PC-9 (cell line): ENCODE data around the gene HSCB. TPM values are rescaled to one million over a fixed set of nuclear protein-coding genes. Genes with fewer than 3 reads are reported as not detected.

ENCODE experiments used
- BruUV-seq: library from RNA; stranded (reverse); fragments of 400-500 nt; replicated peaks from 2 replicates; lab custom pipeline; 2021; lab: Mats Ljungman, UMichigan
- CTCF ChIA-PET: fragments of 300-600 bp; sonication (Branson Sonifier 250); formaldehyde crosslinking; loops from one replicate; lab custom pipeline; 2022; ENCODE audit warnings: antibody characterized with exemption; lab: Charles Lee
- POLR2A ChIA-PET: fragments of 300-600 bp; sonication (Branson Sonifier 250); formaldehyde crosslinking; loops from one replicate; lab custom pipeline; 2022; ENCODE audit warnings: antibody characterized with exemption; ENCODE audit not compliant: unreplicated experiment; lab: Charles Lee
- DNase-seq, 2 experiments: peaks; one replicate each; pipeline versions ENCODE4 v3.0.0 to v3.0.0-alpha.2; 2015 to 2022; ENCODE audit warnings: mixed read lengths in 1 of 2
- H2AFZ ChIP-seq: fragments of 200-600 bp; sonication (generic); 2 replicates; pipeline ENCODE4 v1.8.1; 2017; ENCODE audit warnings: antibody characterized with exemption
- H3F3A ChIP-seq: fragments of 200-600 bp; sonication (generic); 2 replicates; pipeline ENCODE4 v1.8.1; 2017; ENCODE audit warnings: antibody characterized with exemption, mild to moderate bottlenecking, low read depth; ENCODE audit not compliant: insufficient read depth
- H3K27ac ChIP-seq: fragments of 200-600 bp; sonication (generic); 2 replicates; pipeline ENCODE4 v1.6.1; 2016; ENCODE audit warnings: mixed run types
- H3K27me3 ChIP-seq: fragments of 200-600 bp; sonication (generic); 2 replicates; pipeline ENCODE4 v1.6.1; 2016; ENCODE audit warnings: low read depth, mixed run types; ENCODE audit not compliant: insufficient read depth
- H3K36me3 ChIP-seq: fragments of 200-600 bp; sonication (generic); 2 replicates; pipeline ENCODE4 v1.6.1; 2016; ENCODE audit warnings: low read depth, mixed run types
- H3K4me1 ChIP-seq: fragments of 200-600 bp; sonication (generic); replicated peaks from 2 replicates; pipeline ENCODE4 v1.6.1; 2016; ENCODE audit warnings: mixed run types; ENCODE audit not compliant: insufficient read depth
- H3K4me2 ChIP-seq: fragments of 200-600 bp; sonication (generic); 2 replicates; pipeline ENCODE4 v1.6.1; 2017; ENCODE audit warnings: mixed run types
- H3K4me3 ChIP-seq: fragments of 200-600 bp; sonication (generic); 2 replicates; pipeline ENCODE4 v1.6.1; 2016; ENCODE audit warnings: mixed run types
- H3K79me2 ChIP-seq: fragments of 200-600 bp; sonication (generic); 2 replicates; pipeline ENCODE4 v1.6.1; 2017; ENCODE audit warnings: low read depth, mixed run types
- H3K9me2 ChIP-seq: fragments of 200-600 bp; sonication (generic); 2 replicates; pipeline ENCODE4 v1.8.1; 2017; ENCODE audit warnings: mild to moderate bottlenecking; ENCODE audit not compliant: insufficient read depth
- H3K9me3 ChIP-seq: fragments of 200-600 bp; sonication (generic); 2 replicates; pipeline ENCODE4 v1.8.1; 2016; ENCODE audit warnings: low read depth; ENCODE audit not compliant: insufficient read depth
- H4K20me1 ChIP-seq: fragments of 200-600 bp; sonication (generic); 2 replicates; pipeline ENCODE4 v1.8.1; 2017; ENCODE audit not compliant: insufficient read depth
- CTCF ChIP-seq: fragments of 200-600 bp; sonication (generic); conservative IDR thresholded peaks from 2 replicates; pipeline ENCODE4 v1.6.1; 2017; ENCODE audit warnings: mixed run types, antibody characterized with exemption, mild to moderate bottlenecking, moderate library complexity
- EZH2 ChIP-seq: fragments of 200-600 bp; sonication (generic); IDR thresholded peaks from 2 replicates; pipeline ENCODE4 v1.8.0; 2017; ENCODE audit warnings: antibody characterized with exemption, low read depth
- intact Hi-C: fragments of 100-400 bp; cut with micrococcal nuclease; formaldehyde crosslinking; loops from one replicate; pipeline ENCODE4 v1.10.0; 2022; ENCODE audit not compliant: unreplicated experiment
- total RNA-seq: library from RNA; stranded (reverse); gene quantifications from 2 replicates; pipeline ENCODE4 v1.2.3, GENCODE V29; 2021

Gene HSCB
- total RNA-seq, 1 experiment from 2014 or later, result 8.3 TPM

GRCh38 chr22:28766628-28767027, 24.8 kb downstream of the HSCB start:
- H3K9me3 ChIP-seq, result no peaks in the 10 kb centered on the region
- H3K4me2 ChIP-seq, result no peak overlapping the region
- no peak overlapping the region for H3K4me3 ChIP-seq
- no peaks in the 10 kb centered on the region for H3K9me2 ChIP-seq
- H3K27ac ChIP-seq, result no peak overlapping the region
- H3K36me3 ChIP-seq, result no peaks in the 10 kb centered on the region
- POLR2A ChIA-PET, result no interaction called here
- H2AFZ ChIP-seq, result no peak overlapping the region
- no peaks in the 10 kb centered on the region for H3K79me2 ChIP-seq
- intact Hi-C loops, result no loop called here
- TF ChIP-seq EZH2 (no peak), CTCF (no peak)
- CTCF ChIA-PET, result interaction anchor here (0.6 kb wide), 1 partner anchor 51 kb away, joined by 11 read pairs; no protein-coding TSS in a partner anchor
- no TSS peak for BruUV-seq
- no peaks in the 10 kb centered on the region for H4K20me1 ChIP-seq
- H3F3A ChIP-seq, result no peaks in the 10 kb centered on the region
- H3K4me1 ChIP-seq, result no peaks in the 10 kb centered on the region
- DNase-seq, result no peak
- no peaks in the 10 kb centered on the region for H3K27me3 ChIP-seq

- Histone ChIP-seq H2AFZ (no peak overlapping the region), H3K4me2 (no peak overlapping the region), H3K36me3 (no peaks in the 10 kb centered on the region), H4K20me1 (no peaks in the 10 kb centered on the region), H3K27me3 (no peaks in the 10 kb centered on the region), H3F3A (no peaks in the 10 kb centered on the region), H3K9me3 (no peaks in the 10 kb centered on the region), H3K79me2 (peaks cover 9% of the 10 kb centered on the region), H3K4me1 (0 out of 2 replicates have a peak, but pooled peaks cover 3% of the 10 kb centered on the region), H3K4me3 (no peak overlapping the region), H3K9me2 (no peaks in the 10 kb centered on the region), H3K27ac (no peak overlapping the region)
- ChIA-PET POLR2A (no interaction called here), CTCF (no interaction called here)
- BruUV-seq, result no TSS peak
- no peak for DNase-seq
- intact Hi-C loops, result no loop called here
- no peak for TF ChIP-seq EZH2
- no peak for TF ChIP-seq CTCF
Measured at GRCh38 chr22:28768701-28769393, 27.0 kb downstream of the HSCB start.

GRCh38 chr22:28769394-28770085, 27.7 kb downstream of the HSCB start:
- Histone ChIP-seq H4K20me1 (no peaks in the 10 kb centered on the region), H3K4me2 (no peak overlapping the region), H3K27me3 (no peaks in the 10 kb centered on the region), H3K36me3 (0 out of 2 replicates have a peak, but pooled peaks cover 1% of the 10 kb centered on the region), H3K4me3 (no peak overlapping the region), H2AFZ (no peak overlapping the region), H3K27ac (no peak overlapping the region), H3K4me1 (0 out of 2 replicates have a peak, but pooled peaks cover 8% of the 10 kb centered on the region), H3K9me2 (no peaks in the 10 kb centered on the region), H3K9me3 (no peaks in the 10 kb centered on the region), H3K79me2 (peaks cover 16% of the 10 kb centered on the region), H3F3A (no peaks in the 10 kb centered on the region)
- POLR2A ChIA-PET, result interaction anchor here (0.6 kb wide), 1 partner anchor 1047 kb away, joined by 5 read pairs; no protein-coding TSS in a partner anchor
- BruUV-seq, result no TSS peak
- intact Hi-C loops, result no loop called here
- TF ChIP-seq CTCF (no peak), EZH2 (no peak)
- no peak for DNase-seq
- CTCF ChIA-PET, result no interaction called here
